HuH-7 (cell line): Measurements from ENCODE around the gene PSMD4.
"Not testable (repeated sequence)": the region's sequence is repeated elsewhere in the genome, so short reads cannot be mapped to it uniquely, and the experiment has no call there.

ENCODE experiments used
- DNase-seq: peaks from one replicate; pipeline ENCODE4 v3.0.0; 2011; ENCODE audit warnings: low spot score

PSMD4 gene

DNA sequence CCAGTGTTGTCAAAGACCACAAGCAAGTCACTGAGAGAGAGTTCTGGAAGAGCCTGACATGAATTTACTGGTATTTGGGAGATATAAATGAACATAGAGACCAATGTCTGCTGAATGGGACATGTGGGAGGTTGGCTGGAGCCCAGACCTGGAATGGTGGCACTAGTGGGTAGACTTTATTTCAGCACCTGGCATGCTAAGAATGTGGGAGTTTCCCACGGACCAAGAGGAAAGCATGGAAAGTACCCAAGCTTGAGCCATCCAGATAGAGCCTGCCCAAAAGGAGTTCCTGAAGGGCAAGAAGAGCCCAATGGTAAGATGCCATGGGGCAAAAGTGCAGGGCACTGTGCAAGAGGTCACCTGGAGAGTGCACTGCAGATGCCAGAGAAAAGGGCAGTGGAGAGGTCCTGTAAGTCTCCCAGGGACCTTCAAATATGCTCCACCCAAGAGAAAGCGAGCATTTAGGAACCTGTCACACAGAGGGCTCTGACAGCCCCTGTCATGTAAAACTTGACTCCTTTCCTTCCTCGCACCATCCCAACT lies 19.5 kb downstream of the PSMD4 start:
- DNase-seq: no peak

DNA sequence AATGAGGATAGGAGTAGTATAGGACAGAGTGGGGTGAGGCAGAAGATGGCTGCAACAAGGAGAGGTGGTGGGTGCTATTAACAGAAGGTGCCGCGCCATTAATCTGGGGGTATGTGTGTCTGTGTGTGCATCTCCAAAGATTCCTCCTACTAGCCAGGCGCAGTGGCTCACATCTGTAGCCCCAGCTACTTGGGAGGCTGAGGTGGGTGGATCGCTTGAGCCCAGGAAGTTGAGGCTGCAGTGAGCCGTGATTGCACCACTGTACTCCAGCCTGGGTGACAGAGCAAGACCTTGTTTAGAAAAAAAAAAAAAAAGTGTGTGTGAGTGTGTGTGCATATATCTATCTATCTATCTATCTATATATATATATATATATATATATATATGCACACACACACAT lies 20.8 kb downstream of the PSMD4 start:
- DNase-seq: not testable (repeated sequence)

DNA sequence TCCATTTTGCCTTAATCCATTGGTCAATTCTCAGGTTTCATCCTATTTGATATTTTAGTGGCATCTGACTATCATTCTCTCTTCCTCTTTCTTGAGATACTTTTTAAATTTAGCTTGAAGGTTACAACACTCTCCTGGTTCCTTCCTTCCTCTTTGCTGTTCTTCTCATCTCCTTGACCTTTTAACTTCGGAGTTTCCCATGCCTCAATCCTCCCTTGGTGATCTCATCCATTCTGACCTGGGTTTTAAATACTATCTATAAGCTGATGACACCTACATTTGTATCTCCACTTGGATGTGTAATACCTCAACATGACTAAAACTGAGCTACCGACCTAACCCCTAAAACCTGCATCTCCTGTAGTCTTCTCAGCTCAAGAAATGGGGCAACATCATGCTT lies 22.7 kb downstream of the PSMD4 start:
- no peak for DNase-seq

DNA sequence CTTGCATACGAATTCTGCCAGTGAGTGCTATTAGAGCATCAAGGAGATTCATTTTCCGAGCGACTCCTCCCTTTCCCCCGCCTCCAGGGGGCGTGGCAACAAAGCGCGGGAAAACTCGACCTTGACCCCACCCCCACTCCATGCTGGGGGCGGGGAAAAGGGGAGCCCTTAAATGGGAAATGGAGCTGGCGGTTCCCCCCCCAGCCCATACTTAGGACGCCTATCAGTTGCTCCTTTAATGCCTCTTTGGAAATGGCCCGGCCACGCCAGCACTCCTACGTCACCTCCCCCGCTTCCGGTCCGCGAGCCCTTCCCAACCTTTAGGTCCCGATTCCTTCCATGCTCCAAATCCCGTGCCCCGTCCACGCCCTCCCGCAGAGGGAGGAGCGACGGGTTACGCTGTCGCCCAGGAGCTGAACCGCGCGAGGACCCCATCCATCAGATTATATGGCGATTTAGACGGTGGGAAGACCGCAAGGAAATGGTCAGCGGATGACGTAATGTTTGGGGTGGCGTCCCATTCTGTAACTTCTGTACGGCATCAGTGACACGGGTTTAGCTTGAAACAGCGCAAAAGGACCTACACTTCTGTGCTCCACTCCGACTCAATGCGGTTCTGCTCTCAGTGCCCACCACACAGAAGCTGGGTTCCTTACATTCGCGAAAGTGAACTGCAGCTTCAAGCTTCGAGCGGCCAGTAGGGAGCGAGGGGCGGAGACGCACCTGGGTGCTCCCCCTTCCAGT lies 26.9 kb downstream of the PSMD4 start:
- DNase-seq: peak; percentile 74

DNA sequence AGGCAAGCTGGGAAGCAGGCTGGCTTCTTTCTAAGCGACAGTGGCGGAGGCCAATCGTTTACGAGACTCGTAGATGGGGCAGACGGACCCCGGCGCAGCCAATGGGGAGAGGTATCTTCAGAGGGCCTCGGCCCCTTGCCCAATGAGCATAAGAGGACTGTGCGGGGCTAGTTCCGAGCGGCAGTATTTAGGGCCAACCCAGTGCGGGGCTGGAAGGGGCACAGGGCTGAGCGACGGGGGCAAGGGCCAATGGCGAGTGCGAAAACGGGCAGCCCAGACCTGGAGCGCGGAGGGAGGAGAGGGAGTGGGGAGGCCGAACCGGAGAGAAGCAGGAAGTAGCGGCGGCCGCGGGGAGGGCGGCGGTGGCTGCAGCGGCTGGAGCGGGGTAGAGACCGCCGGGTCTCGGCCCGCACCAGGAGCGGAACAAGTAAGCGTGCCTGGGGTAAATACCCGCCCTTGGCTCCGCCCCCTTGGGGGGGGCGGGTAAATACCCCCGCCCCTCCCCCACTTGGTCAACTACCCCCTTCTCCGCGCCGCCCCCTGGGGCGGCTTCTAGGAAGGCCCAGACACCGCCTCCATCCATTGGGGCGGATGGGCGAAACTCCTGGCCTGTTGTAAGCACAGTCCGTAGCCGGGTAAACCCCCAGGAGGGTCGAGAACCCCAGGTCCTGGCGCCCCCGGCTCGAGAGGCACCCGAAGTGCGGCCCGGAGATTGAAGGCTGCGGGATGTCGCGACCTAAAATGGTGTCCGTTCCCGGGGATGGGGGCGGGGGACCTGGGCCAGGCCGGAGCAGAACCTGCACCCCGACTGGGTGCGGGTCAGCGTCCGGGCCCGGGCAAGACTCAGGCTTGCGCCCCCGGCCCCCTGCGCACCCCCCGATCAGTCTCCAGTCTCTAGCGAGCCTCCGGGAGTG lies 27.7 kb downstream of the PSMD4 start, which contains the start of gene ZNF687:
ZNF687 (plus strand) TSS at position 331 of the 914 bp plus-strand sequence. CDS start 3,993 bp downstream, outside the sequence.
- DNase-seq: peak; percentile 99

DNA sequence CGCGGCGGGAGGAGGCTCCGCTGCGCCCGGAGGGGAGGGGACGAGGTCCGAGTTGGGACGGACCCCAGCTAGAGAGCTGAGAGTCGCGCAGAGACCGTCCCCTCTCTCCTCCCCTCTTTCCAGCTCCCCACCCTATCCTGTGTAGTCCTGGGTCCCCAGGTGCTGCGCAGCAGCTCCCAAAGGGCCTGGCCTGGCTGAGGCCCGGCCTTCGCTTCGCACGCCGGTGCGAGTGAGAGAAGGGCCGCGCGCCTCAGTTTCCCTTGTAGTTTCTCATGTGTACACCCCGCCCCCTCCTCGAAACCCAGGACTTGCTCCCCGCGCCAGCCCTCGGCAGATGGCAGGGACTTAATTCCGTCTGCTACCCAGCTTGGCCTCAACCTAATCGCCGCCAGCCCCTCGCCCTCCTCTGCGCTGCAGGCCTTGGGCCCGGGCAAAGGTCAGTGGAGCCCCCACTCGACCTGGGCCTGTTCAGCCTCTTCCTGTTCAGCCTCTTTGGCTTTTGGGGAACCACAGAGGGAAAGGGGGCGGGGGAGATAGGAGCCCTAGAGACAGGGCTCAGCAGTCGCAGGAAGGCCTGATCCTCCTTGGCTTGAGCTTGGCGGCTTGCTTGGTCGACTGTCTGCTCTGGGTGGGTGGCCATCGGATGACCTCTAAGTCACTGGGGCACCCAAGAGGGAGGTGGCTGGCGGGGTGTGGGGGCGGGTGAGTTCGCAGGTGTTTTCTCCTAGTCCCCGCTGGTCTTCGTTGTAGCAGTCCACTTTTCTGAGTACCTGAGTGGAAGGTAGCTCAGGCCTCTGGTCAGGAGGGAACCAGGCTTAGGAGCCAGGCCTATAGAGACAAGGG lies 28.6 kb downstream of the PSMD4 start:
- peak; percentile 33 for DNase-seq

DNA sequence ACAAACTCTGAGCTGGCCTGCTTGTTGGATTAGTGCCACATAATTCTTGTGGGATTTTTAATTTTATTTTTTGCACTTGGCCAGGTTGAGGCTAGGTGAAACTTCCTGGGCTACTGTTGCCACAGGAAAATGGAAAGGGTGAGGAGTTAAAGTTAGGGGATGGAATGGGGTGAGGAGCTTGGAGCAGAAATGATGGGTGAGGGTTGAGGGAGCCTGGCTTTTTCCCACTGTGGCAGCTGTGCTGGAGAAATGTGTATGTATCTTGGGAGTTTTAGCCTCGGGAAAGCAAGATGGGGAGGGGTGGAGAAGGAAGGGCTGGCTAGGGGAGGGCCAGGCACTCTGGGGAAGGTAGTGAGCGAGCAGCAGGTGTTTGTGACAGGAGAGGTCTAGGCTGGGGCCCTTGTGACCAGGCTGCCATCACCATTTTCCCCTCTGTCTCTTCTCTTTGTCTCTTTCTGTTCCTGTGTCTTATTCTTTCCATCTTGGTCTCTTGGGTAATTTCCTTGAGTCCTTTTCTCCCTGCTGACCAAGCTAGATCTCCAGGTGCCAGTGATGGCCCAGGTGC lies 29.6 kb downstream of the PSMD4 start:
- no peak for DNase-seq

DNA sequence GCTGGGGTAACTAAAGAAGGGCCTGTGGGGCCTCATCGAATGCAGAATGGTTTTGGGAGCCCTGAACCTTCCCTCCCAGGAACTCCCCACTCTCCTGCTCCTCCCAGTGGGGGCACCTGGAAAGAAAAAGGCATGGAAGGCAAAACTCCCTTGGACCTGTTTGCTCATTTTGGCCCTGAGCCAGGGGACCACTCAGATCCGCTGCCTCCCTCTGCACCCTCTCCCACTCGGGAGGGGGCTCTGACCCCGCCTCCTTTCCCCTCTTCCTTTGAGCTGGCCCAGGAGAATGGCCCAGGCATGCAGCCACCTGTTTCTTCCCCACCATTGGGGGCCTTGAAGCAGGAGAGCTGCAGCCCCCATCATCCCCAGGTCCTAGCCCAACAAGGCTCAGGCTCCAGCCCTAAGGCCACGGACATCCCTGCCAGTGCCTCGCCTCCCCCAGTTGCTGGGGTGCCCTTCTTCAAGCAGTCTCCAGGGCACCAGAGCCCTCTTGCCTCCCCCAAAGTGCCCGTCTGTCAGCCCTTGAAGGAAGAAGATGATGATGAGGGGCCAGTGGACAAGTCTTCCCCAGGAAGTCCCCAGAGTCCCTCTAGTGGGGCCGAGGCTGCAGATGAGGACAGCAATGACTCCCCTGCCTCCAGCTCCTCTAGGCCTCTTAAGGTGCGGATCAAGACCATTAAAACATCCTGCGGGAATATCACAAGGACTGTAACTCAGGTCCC lies 32.2 kb downstream of the PSMD4 start:
- no peak for DNase-seq

DNA sequence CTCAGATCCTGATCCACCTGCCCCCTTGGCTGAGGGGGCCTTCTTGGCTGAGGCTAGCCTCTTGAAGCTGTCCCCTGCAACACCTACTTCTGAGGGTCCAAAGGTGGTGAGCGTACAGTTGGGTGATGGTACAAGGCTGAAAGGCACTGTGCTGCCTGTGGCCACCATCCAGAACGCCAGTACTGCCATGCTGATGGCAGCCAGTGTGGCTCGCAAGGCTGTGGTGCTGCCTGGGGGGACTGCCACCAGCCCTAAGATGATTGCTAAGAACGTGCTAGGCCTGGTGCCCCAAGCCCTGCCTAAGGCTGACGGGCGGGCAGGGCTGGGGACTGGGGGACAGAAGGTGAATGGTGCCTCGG lies 32.8 kb downstream of the PSMD4 start:
- DNase-seq: no peak

DNA sequence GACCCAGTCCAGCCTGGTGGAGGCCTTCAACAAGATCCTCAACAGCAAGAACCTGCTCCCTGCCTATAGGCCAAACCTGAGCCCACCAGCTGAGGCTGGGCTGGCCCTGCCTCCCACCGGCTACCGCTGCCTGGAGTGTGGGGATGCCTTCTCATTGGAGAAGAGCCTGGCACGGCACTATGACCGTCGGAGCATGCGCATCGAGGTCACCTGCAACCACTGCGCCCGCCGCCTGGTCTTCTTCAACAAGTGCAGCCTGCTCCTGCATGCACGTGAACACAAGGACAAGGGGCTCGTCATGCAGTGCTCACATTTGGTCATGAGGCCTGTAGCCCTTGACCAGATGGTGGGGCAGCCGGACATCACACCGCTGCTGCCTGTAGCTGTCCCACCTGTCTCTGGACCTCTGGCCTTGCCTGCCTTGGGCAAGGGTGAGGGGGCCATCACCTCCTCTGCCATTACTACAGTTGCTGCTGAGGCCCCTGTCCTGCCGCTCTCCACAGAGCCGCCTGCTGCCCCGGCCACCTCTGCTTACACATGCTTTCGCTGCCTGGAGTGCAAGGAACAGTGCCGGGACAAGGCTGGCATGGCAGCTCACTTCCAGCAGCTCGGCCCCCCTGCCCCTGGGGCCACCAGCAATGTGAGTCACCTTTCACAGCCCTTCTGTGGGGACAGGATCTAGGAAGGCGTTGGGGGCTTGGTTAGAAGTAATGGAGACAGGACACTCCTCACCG lies 33.4 kb downstream of the PSMD4 start:
- DNase-seq: no peak

DNA sequence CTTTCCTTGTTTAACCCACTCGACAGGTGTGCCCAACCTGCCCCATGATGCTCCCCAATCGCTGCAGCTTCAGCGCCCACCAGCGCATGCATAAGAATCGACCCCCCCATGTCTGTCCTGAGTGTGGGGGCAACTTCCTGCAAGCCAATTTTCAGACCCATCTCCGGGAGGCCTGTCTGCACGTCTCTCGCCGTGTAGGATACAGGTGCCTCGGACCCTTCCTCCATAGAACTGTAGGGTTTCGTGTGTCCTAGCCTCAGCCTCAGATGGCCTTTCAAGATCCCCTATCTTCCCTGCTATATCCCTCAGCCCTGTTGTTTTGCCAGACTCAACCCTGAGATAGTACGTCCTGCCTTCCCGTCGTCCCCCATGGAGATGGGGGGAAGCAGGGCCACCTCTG lies 34.0 kb downstream of the PSMD4 start:
- DNase-seq: no peak

DNA sequence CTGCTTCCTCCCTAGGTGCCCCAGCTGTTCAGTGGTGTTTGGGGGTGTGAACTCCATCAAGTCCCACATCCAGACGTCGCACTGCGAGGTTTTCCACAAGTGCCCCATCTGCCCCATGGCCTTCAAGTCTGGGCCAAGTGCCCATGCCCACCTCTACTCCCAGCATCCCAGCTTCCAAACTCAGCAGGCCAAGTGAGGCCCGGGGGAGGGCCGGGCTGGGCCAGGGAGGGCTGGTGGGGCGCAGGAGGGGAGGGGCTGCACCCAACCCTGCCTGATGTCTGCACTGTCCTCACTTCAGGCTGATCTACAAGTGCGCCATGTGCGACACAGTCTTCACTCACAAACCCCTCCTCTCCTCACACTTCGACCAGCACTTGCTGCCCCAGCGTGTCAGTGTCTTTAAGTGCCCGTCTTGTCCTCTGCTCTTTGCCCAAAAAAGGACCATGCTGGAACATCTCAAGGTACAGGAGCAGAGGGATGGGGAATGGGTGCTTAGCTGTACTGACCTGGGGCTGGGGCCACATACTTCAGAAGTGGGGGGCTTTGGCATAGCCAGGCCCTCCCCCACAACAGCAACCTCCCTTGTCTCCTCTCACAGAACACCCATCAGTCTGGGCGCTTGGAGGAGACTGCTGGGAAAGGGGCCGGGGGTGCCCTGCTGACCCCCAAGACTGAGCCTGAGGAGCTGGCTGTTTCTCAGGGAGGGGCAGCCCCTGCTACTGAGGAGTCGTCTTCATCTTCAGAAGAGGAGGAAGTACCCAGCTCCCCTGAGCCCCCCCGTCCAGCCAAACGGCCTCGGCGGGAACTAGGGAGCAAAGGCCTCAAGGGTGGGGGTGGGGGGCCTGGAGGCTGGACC lies 34.8 kb downstream of the PSMD4 start:
- no peak for DNase-seq

DNA sequence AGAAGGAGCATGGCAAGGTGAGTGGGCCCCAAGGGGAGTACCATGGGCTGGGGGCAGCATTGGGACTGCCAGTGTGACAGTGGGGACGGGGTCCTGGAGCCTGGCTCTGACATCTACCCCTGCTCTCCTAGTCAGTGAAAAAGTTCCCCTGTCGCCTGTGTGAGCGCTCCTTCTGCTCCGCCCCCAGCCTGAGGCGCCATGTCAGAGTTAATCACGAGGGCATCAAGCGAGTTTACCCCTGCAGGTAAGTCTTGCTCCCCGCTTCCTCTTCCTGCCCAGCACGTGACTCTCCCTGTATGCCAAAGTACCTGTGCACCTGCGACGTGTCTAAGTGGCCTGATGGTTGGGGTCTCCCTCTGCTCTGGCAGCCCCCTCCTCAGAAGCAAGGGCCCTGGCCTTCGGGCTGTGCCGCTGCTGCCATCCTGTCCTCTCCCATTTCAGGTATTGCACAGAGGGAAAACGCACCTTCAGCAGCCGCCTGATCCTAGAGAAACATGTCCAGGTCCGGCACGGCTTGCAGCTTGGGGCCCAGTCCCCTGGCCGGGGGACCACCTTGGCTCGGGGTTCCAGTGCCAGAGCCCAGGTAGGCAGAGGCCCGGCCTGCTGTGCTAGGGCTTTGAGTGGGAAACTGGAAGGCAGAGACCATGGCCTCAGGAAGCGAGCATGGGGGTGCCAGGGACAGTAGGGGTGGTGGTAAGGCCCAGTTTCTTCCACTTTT lies 35.6 kb downstream of the PSMD4 start:
- DNase-seq: no peak

DNA sequence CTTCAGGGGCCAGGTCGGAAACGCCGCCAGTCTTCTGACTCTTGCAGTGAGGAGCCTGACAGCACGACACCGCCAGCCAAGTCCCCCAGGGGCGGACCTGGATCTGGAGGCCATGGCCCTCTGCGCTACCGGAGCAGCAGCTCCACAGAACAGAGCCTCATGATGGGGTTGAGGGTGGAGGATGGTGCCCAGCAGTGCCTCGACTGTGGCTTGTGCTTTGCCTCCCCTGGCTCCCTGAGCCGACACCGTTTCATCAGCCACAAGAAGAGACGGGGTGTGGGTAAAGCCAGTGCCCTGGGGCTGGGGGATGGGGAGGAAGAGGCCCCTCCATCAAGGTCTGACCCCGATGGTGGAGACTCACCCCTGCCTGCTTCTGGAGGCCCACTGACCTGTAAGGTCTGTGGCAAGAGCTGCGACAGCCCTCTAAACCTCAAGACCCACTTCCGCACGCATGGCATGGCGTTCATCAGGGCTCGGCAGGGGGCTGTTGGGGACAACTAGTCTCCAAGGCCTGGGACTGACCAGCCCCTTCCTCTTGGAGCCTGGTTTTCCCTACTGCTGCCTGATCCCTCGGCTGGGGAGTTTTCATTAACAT lies 36.3 kb downstream of the PSMD4 start:
- DNase-seq: no peak

DNA sequence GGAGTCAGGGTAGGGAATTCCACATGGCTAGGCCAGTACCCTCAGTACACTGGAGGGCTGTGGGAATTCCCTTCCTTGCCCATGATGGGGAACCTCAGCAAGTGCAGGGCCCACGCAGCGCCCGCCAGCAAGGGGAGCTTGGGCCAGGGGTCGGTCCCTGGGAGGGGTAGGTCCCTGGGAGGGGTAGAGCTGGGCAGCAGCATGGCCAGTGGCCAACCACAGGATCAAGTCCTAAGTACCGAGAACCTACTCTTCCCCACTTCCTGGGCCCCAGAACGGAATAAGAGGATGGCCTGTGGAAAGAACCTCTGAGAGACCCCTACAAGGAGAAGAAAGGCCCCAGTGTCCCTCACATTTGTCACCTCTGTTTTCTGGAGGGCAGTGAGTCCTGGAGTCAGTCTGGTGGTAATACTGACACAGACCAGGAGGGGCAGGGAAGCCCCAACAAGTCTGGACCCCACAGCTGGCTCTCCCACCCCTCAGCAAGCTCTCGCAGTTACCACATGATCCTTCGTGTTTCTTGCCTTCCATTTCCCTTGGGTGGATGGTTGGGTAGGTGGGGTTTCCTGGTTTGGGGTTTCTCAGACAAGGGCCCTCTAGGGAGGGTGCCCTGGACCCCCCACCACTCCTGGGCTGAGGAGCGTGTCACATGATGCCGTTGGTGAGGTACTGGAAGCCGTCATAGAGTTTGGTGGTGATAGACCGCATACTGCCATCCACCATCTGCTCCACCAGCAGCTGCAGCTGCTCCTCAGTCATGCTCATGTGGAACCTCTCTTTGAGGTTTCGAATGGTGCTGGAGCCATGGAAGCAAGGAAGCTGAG lies 37.9 kb downstream of the PSMD4 start:
- no peak for DNase-seq

DNA sequence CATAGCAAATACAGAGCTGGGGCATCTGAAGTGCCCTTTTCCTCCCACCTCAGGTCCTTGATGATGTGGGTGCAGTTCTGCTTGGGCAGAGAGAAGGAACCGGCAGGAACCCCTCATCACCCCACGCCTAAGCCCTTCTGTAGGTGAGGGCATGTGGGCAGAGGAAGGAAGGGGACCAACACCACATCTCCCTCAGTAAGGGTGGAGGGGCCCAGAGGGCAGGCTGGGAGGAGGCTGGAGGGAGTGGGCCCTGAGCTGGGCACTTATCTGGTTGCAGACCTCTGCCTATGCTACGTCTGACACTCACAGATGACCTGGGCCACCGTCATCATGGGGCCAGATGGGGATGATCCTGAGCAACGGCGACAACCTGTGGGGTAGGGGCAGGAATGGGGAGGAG lies 38.6 kb downstream of the PSMD4 start:
- no peak for DNase-seq

DNA sequence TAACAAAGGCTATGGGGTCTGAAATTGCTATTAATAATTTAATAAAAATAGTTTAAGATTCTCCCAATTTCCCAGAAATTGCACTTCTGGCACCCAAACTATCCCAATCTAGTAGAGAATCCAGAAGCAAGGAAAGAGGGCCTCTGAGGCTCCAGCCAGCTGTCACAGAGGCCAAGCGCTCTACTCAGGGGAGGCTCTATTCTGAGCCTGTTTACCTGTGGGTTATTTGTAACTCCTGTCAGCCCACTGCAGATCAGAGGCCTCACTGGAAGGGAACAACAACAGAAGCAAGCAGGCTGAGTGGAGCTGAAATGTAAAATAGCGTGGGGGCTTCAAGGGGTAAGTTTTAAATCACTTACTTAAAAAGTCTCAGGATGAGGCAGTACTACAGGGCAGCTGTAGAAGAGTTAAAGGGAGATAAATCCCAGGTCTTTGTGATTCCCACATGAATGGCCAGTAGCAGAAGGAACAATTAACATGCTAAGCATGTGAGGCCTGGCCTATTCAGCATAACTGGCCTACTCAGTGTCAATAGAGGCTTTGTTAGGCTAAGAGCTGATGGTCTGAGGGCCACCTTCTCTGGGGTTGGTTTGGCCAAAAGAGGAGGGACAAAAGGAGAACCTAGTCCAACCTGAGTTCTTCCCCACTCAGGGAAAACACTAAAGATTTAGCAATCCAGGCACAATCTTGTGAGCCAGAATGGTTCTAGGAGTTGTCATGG lies 40.4 kb downstream of the PSMD4 start:
- DNase-seq: no peak
